PC-3 (cell line): ENCODE measurements around the gene FAM151A. TPM values are rescaled to one million over a fixed set of nuclear protein-coding genes. Genes with fewer than 3 reads are reported as not detected.
"Not testable (repeated sequence)": the region's sequence is repeated elsewhere in the genome, so short reads cannot be mapped to it uniquely, and the experiment has no call there.

ENCODE experiments used
- ATAC-seq: fragments of 200-7000 bp; cut with Tn5 transposase; 2 replicates; pipeline ENCODE4 v1.9.1; 2020; ENCODE audit warnings: mild to moderate bottlenecking, moderate library complexity
- BruUV-seq: library from RNA; stranded (reverse); fragments of 400-500 nt; replicated peaks from 2 replicates; lab custom pipeline; 2021; lab: Mats Ljungman, UMichigan
- CTCF ChIA-PET: fragments of 300-600 bp; sonication (Branson Sonifier 250); formaldehyde crosslinking; loops from one replicate; lab custom pipeline; 2022; ENCODE audit warnings: antibody characterized with exemption; lab: Charles Lee
- POLR2A ChIA-PET: fragments of 300-600 bp; sonication (Branson Sonifier 250); formaldehyde crosslinking; loops from one replicate; lab custom pipeline; 2022; ENCODE audit warnings: antibody characterized with exemption; ENCODE audit not compliant: unreplicated experiment; lab: Charles Lee
- DNase-seq: peaks from one replicate; pipeline ENCODE4 v3.0.0-alpha.2; 2015
- H2AFZ ChIP-seq: fragments of 300-600 bp; sonication (generic); 2 replicates; pipeline ENCODE4 v1.6.0; 2016; ENCODE audit warnings: antibody characterized with exemption, low read length
- H3F3A ChIP-seq: fragments of 300-600 bp; sonication (generic); one replicate; pipeline ENCODE4 v1.6.0; 2017; ENCODE audit warnings: antibody characterized with exemption, low read length, control low read depth, mild to moderate bottlenecking; ENCODE audit not compliant: unreplicated experiment
- H3K27ac ChIP-seq: fragments of 300-600 bp; sonication (generic); 2 replicates; pipeline ENCODE4 v1.5.1; 2016; ENCODE audit warnings: mild to moderate bottlenecking, low read length
- H3K27me3 ChIP-seq: fragments of 300-600 bp; sonication (generic); 2 replicates; pipeline ENCODE4 v1.6.1; 2016; ENCODE audit warnings: low read length, mixed read lengths
- H3K36me3 ChIP-seq: fragments of 300-600 bp; sonication (generic); 2 replicates; pipeline ENCODE4 v1.6.1; 2016; ENCODE audit warnings: low read depth, mixed run types, low read length, mixed read lengths
- H3K4me1 ChIP-seq: fragments of 300-600 bp; sonication (generic); 2 replicates; pipeline ENCODE4 v1.5.1; 2016; ENCODE audit warnings: low read length; ENCODE audit not compliant: insufficient read depth
- H3K4me2 ChIP-seq: fragments of 300-600 bp; sonication (generic); 2 replicates; pipeline ENCODE4 v1.6.0; 2016; ENCODE audit warnings: low read length
- H3K4me3 ChIP-seq: fragments of 300-600 bp; sonication (generic); 2 replicates; pipeline ENCODE4 v1.5.1; 2016; ENCODE audit warnings: mild to moderate bottlenecking, low read length, mixed read lengths
- H3K79me2 ChIP-seq: fragments of 300-600 bp; sonication (generic); 2 replicates; pipeline ENCODE4 v1.6.1; 2017; ENCODE audit warnings: low read length, mixed read lengths
- H3K9ac ChIP-seq: fragments of 300-600 bp; sonication (generic); 2 replicates; pipeline ENCODE4 v1.6.0; 2016; ENCODE audit warnings: mild to moderate bottlenecking, low read length
- H3K9me2 ChIP-seq: fragments of 300-600 bp; sonication (generic); replicated peaks from 2 replicates; pipeline ENCODE4 v1.6.1; 2016; ENCODE audit warnings: mixed run types, low read length, mixed read lengths
- H3K9me3 ChIP-seq: fragments of 300-600 bp; sonication (generic); 2 replicates; pipeline ENCODE4 v1.6.1; 2016; ENCODE audit warnings: low read length, mixed read lengths
- H4K20me1 ChIP-seq: fragments of 300-600 bp; sonication (generic); 2 replicates; pipeline ENCODE4 v1.6.1; 2016; ENCODE audit warnings: low read length, mixed read lengths
- CTCF ChIP-seq: fragments of 300-600 bp; sonication (generic); conservative IDR thresholded peaks from 2 replicates; pipeline ENCODE4 v1.5.1; 2017; ENCODE audit warnings: antibody characterized with exemption, low read depth, mild to moderate bottlenecking, low read length
- EZH2 ChIP-seq: fragments of 300-600 bp; sonication (generic); IDR thresholded peaks from one replicate; pipeline ENCODE4 v1.6.1; 2017; ENCODE audit warnings: antibody characterized with exemption, mild to moderate bottlenecking, low read length; ENCODE audit not compliant: unreplicated experiment
- EZH2phosphoT487 ChIP-seq: fragments of 300-600 bp; sonication (generic); IDR thresholded peaks from 2 replicates; pipeline ENCODE4 v1.6.1; 2018; ENCODE audit warnings: mild to moderate bottlenecking, antibody characterized with exemption, low read length, borderline replicate concordance
- intact Hi-C: fragments of 100-400 bp; cut with micrococcal nuclease; formaldehyde crosslinking; loops from 2 replicates; pipeline ENCODE4 v1.9.0; 2023
- total RNA-seq: library from RNA; depleted of rRNA; stranded (reverse); fragments of >200 nt; gene quantifications from 2 replicates; pipeline ENCODE4 v1.2.3, GENCODE V29; 2014

FAM151A gene
- total RNA-seq, 1 experiment from 2014 or later: not detected

GRCh38 chr1:54635804-54636203 is 12.5 kb upstream of the FAM151A start:
- DNase-seq, ATAC-seq, H3K36me3 ChIP-seq, CTCF ChIA-PET, H3K9me3 ChIP-seq, H3K4me3 ChIP-seq, H3K9me2 ChIP-seq, BruUV-seq, POLR2A ChIA-PET, H3K79me2 ChIP-seq, H3K27ac ChIP-seq, H2AFZ ChIP-seq, H3F3A ChIP-seq, intact Hi-C loops, H3K9ac ChIP-seq, H3K4me2 ChIP-seq, H4K20me1 ChIP-seq, H3K4me1 ChIP-seq: not testable (repeated sequence)
- peaks cover 38% of the 10 kb centered on the region for H3K27me3 ChIP-seq

GRCh38 chr1:54627196-54627595 is 3.9 kb upstream of the FAM151A start:
- BruUV-seq: no TSS peak
- TF ChIP-seq EZH2 (no peak), CTCF (no peak), EZH2phosphoT487 (no peak)
- H3K27me3 ChIP-seq: peaks cover 24% of the 10 kb centered on the region

GRCh38 chr1:54624466-54625464 is 1.4 kb upstream of the FAM151A start:
- ChIA-PET POLR2A (no interaction called here), CTCF (no interaction called here)
- Histone ChIP-seq H3K27me3 (peaks cover 12% of the 10 kb centered on the region; the same call in 1 of the 2 replicates), H3K4me1 (no peaks in the 10 kb centered on the region), H3K4me3 (no peak overlapping the region), H3F3A (no peaks in the 10 kb centered on the region), H3K4me2 (no peak overlapping the region), H3K27ac (no peak overlapping the region), H3K79me2 (no peaks in the 10 kb centered on the region), H3K36me3 (no peaks in the 10 kb centered on the region), H3K9me2 (no peaks in the 10 kb centered on the region), H2AFZ (no peak overlapping the region), H3K9me3 (no peaks in the 10 kb centered on the region), H4K20me1 (no peaks in the 10 kb centered on the region), H3K9ac (no peak overlapping the region)
- no TSS peak for BruUV-seq
- intact Hi-C loops: no loop called here
- ATAC-seq (no peak), DNase-seq (no peak)
- no peak for TF ChIP-seq EZH2phosphoT487

More at GRCh38 chr1:54627196-54627595, 3.9 kb upstream of the FAM151A start:
- Histone ChIP-seq H3K4me2 (no peak overlapping the region), H4K20me1 (no peaks in the 10 kb centered on the region), H3K9me3 (no peaks in the 10 kb centered on the region), H3K4me1 (no peaks in the 10 kb centered on the region), H3K79me2 (no peaks in the 10 kb centered on the region), H3K9me2 (no peaks in the 10 kb centered on the region), H3K27ac (no peak overlapping the region), H3K36me3 (no peaks in the 10 kb centered on the region), H3K4me3 (no peak overlapping the region), H2AFZ (no peak overlapping the region), H3K9ac (no peak overlapping the region), H3F3A (no peaks in the 10 kb centered on the region)
- DNase-seq: no peak
- ChIA-PET CTCF (no interaction called here), POLR2A (no interaction called here)
- no peak for ATAC-seq
- intact Hi-C loops: no loop called here
